BJ (cell line): Measurements from ENCODE around the gene NDUFS6. TPM values are rescaled to one million over a fixed set of nuclear protein-coding genes. Genes with fewer than 3 reads are reported as not detected.
"Not testable (repeated sequence)": the region's sequence is repeated elsewhere in the genome, so short reads cannot be mapped to it uniquely, and the experiment has no call there.

Experiments
- CTCF ChIA-PET: fragments of 350-600 bp; formaldehyde crosslinking; extraction: SDS; loops from one replicate; lab custom pipeline; 2021; ENCODE audit warnings: antibody characterized with exemption, inconsistent platforms; lab: Yijun Ruan, JAX
- POLR2A ChIA-PET: fragments of 300-600 bp; sonication (Branson Sonifier 250); formaldehyde crosslinking; extraction: SDS; loops from one replicate; lab custom pipeline; 2021; ENCODE audit warnings: antibody characterized with exemption; lab: Charles Lee
- DNase-seq: peaks from one replicate; pipeline ENCODE4 v3.0.0-alpha.2; 2011; ENCODE audit warnings: low read depth
- H3K27me3 ChIP-seq: 2 replicates; pipeline ENCODE4 v1.6.0; 2011; ENCODE audit warnings: low read length; ENCODE audit not compliant: control insufficient read depth, insufficient read depth
- H3K36me3 ChIP-seq: 2 replicates; pipeline ENCODE4 v1.5.1; 2011; ENCODE audit warnings: low read length; ENCODE audit not compliant: control insufficient read depth, insufficient read depth
- H3K4me3 ChIP-seq: 2 replicates; pipeline ENCODE4 v1.5.1; 2011; ENCODE audit warnings: low read depth, mild to moderate bottlenecking, control low read depth, low read length
- CTCF ChIP-seq: IDR thresholded peaks from 2 replicates; pipeline ENCODE4 v1.5.1; 2011; ENCODE audit warnings: low read depth, mild to moderate bottlenecking, control low read depth, inconsistent platforms, low read length, moderate library complexity; ENCODE audit not compliant: insufficient read depth
- polyA plus RNA-seq: library from polyadenylated mRNA; depleted of rRNA; stranded (reverse); fragments of >200 nt; gene quantifications from 2 replicates; pipeline ENCODE4 v1.2.3, GENCODE V29; 2011

Gene NDUFS6
- polyA plus RNA-seq, 1 experiment: 26.6 TPM

- POLR2A ChIA-PET: no interaction called here
These were observed 13.2 kb downstream of the NDUFS6 start for GRCh38 chr5:1814183-1815020.

GRCh38 chr5:1815071-1815786 is 14.0 kb downstream of the NDUFS6 start:
- H3K36me3 ChIP-seq: peaks cover 27% of the 10 kb centered on the region
- ChIA-PET CTCF (no interaction called here), POLR2A (no interaction called here)
- no peak for DNase-seq
- H3K4me3 ChIP-seq: no peak overlapping the region
- TF ChIP-seq CTCF: no peak
- no peaks in the 10 kb centered on the region for H3K27me3 ChIP-seq

More at GRCh38 chr5:1814183-1815020, 13.2 kb downstream of the NDUFS6 start:
- Histone ChIP-seq H3K4me3 (no peak overlapping the region), H3K27me3 (no peaks in the 10 kb centered on the region), H3K36me3 (peaks cover 30% of the 10 kb centered on the region)
- CTCF ChIA-PET: no interaction called here
- TF ChIP-seq CTCF: no peak
- DNase-seq: no peak

GRCh38 chr5:1815881-1816292 is 14.7 kb downstream of the NDUFS6 start:
- DNase-seq: no peak
- no peak for TF ChIP-seq CTCF
- Histone ChIP-seq H3K27me3 (no peaks in the 10 kb centered on the region), H3K4me3 (no peak overlapping the region), H3K36me3 (peaks cover 25% of the 10 kb centered on the region)
- ChIA-PET POLR2A (no interaction called here), CTCF (no interaction called here)

DNA sequence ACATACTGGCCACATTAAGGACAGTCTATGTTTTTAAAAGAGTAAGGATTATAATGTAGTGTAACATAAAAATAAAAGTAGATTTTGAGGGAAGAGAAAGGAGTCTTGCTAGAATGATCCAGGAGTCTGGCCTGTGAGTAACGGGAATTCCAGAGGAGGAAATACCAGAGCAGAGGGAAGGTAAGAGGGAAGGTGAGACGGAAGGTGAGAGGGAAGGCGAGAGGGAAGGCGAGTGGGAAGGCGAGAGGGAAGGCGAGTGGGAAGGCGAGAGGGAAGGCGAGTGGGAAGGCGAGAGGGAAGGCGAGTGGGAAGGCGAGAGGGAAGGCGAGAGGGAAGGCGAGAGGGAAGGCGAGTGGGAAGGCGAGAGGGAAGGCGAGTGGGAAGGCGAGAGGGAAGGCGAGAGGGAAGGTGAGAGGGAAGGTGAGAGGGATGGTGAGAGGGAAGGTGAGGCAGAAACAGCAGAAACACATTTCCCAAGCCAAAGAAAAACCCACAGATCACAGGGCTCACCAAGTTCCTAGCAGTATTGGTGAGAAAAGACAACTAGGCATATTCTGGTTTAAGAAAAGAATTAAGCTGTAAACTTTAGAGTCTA is 15.4 kb downstream of the NDUFS6 start:
- H3K36me3 ChIP-seq: peaks cover 27% of the 10 kb centered on the region
- POLR2A ChIA-PET, H3K27me3 ChIP-seq, DNase-seq, H3K4me3 ChIP-seq: not testable (repeated sequence)
- CTCF ChIA-PET: interaction anchor here (1.1 kb wide), 1 partner anchor 53 kb away, joined by 3 read pairs; no protein-coding TSS in a partner anchor

GRCh38 chr5:1817261-1818043 is 16.2 kb downstream of the NDUFS6 start:
- CTCF ChIA-PET: interaction anchor here (1.1 kb wide), 1 partner anchor 54 kb away, joined by 3 read pairs; no protein-coding TSS in a partner anchor
- peaks cover 26% of the 10 kb centered on the region for H3K36me3 ChIP-seq

More at GRCh38 chr5:1817261-1818043, 16.2 kb downstream of the NDUFS6 start:
- H3K4me3 ChIP-seq: no peak overlapping the region
- POLR2A ChIA-PET: no interaction called here
- no peak for DNase-seq
- TF ChIP-seq CTCF: no peak
- H3K27me3 ChIP-seq: no peaks in the 10 kb centered on the region
